SK-N-SH (cell line): Measurements from ENCODE around the gene DGKI. TPM values are rescaled to one million over a fixed set of nuclear protein-coding genes. Genes with fewer than 3 reads are reported as not detected.

Experiments used
- CTCF ChIA-PET: fragments of 300-600, 350-600 bp; formaldehyde crosslinking; extraction: SDS; loops from one replicate; lab custom pipeline; 2021; lab: Yijun Ruan, JAX
- POLR2A ChIA-PET: fragments of 350-600 bp; sonication (Branson Sonifier 250); formaldehyde crosslinking; extraction: SDS; loops from one replicate; lab custom pipeline; 2020; ENCODE audit warnings: antibody characterized with exemption, inconsistent platforms; lab: Yijun Ruan, JAX
- DNase-seq: peaks from one replicate; pipeline ENCODE4 v3.0.0; 2012
- H2AFZ ChIP-seq: fragments of 200-600 bp; sonication (generic); 2 replicates; pipeline ENCODE4 v1.8.1; 2016; ENCODE audit warnings: antibody characterized with exemption, mild to moderate bottlenecking, low read depth
- H3F3A ChIP-seq: fragments of 200-600 bp; sonication (generic); replicated peaks from 2 replicates; pipeline ENCODE3; 2016; ENCODE audit warnings: antibody characterized with exemption, mild to moderate bottlenecking; ENCODE audit not compliant: insufficient read depth
- H3K27ac ChIP-seq, 2 experiments: fragments of 200-500 bp in 1 of 2; fragments of 200-600 bp in 1 of 2; sonication (Bioruptor generic) in 1 of 2; sonication (generic), shearing (Covaris generic) in 1 of 2; 2 replicates each; pipeline versions ENCODE4 v1.5.1 to v1.6.1; 2014 to 2016; ENCODE audit warnings: low read depth in 2 of 2, inconsistent platforms in 1 of 2, low read length in 1 of 2, mild to moderate bottlenecking in 1 of 2, mixed read lengths in 1 of 2
- H3K27me3 ChIP-seq: fragments of 200-600 bp; sonication (generic), shearing (Covaris generic); 2 replicates; pipeline ENCODE4 v1.6.1; 2016; ENCODE audit warnings: mixed run types; ENCODE audit not compliant: insufficient read depth
- H3K36me3 ChIP-seq, 2 experiments: fragments of 200-500 bp in 1 of 2; fragments of 200-600 bp in 1 of 2; sonication (Bioruptor generic) in 1 of 2; sonication (generic) in 1 of 2; replicated peaks in 1 of 2; 2 replicates each; pipeline versions ENCODE3 to v1.5.1; 2014 to 2016; ENCODE audit warnings: low read length in 1 of 2, mild to moderate bottlenecking in 1 of 2; ENCODE audit not compliant: insufficient read depth in 2 of 2, control insufficient read depth in 1 of 2
- H3K4me1 ChIP-seq, 2 experiments: fragments of 200-500 bp in 1 of 2; fragments of 200-600 bp in 1 of 2; sonication (Bioruptor generic) in 1 of 2; sonication (generic), shearing (Covaris generic) in 1 of 2; 2 replicates each; pipeline versions ENCODE4 v1.5.1 to v1.6.1; 2014 to 2016; ENCODE audit warnings: low read depth in 1 of 2, low read length in 1 of 2, mixed run types in 1 of 2; ENCODE audit not compliant: insufficient read depth in 2 of 2, control insufficient read depth in 1 of 2
- H3K4me2 ChIP-seq: fragments of 200-600 bp; sonication (generic), shearing (Covaris generic); 2 replicates; pipeline ENCODE4 v1.6.1; 2017; ENCODE audit warnings: mixed run types
- H3K4me3 ChIP-seq, 2 experiments: fragments of 200-500 bp in 1 of 2; fragments of 200-600 bp in 1 of 2; sonication (Bioruptor generic) in 1 of 2; sonication (generic), shearing (Covaris generic) in 1 of 2; 2 replicates each; pipeline versions ENCODE4 v1.5.1 to v1.8.1; 2014 to 2016; ENCODE audit warnings: low read depth in 2 of 2, inconsistent platforms in 1 of 2, low read length in 1 of 2, mild to moderate bottlenecking in 1 of 2, mixed read lengths in 1 of 2, moderate library complexity in 1 of 2
- H3K79me2 ChIP-seq: fragments of 200-600 bp; sonication (generic); 2 replicates; pipeline ENCODE4 v1.8.1; 2017; ENCODE audit warnings: mild to moderate bottlenecking; ENCODE audit not compliant: insufficient read depth
- H3K9ac ChIP-seq: fragments of 200-600 bp; sonication (generic); 2 replicates; pipeline ENCODE4 v1.6.1; 2017; ENCODE audit warnings: mixed run types
- H3K9me2 ChIP-seq: fragments of 200-600 bp; sonication (generic); 2 replicates; pipeline ENCODE4 v1.6.1; 2017; ENCODE audit warnings: mixed run types
- H3K9me3 ChIP-seq: fragments of 200-600 bp; sonication (generic); 2 replicates; pipeline ENCODE4 v1.6.1; 2017; ENCODE audit warnings: mixed run types, mild to moderate bottlenecking, moderate library complexity
- H4K20me1 ChIP-seq: fragments of 200-600 bp; sonication (generic); 2 replicates; pipeline ENCODE4 v1.6.1; 2017; ENCODE audit warnings: mild to moderate bottlenecking, mixed run types; ENCODE audit not compliant: insufficient read depth
- EZH2phosphoT487 ChIP-seq: fragments of 200-600 bp; sonication (generic); IDR thresholded peaks from 2 replicates; pipeline ENCODE4 v1.6.1; 2017; ENCODE audit warnings: low read depth, mixed run types, mild to moderate bottlenecking, antibody characterized with exemption, moderate library complexity, borderline replicate concordance
- GATA2 ChIP-seq: sonication (generic); formaldehyde crosslinking; IDR thresholded peaks from 2 replicates; pipeline ENCODE4 v1.5.0; 2020; ENCODE audit warnings: mild to moderate bottlenecking, missing genetic modification reagents
- NFIC ChIP-seq: IDR thresholded peaks from 2 replicates; pipeline ENCODE4 v1.4.0; 2012; ENCODE audit warnings: borderline replicate concordance
- PBX3 ChIP-seq: IDR thresholded peaks from 2 replicates; pipeline ENCODE4; 2012
- POLR2AphosphoS5 ChIP-seq: IDR thresholded peaks from 2 replicates; pipeline ENCODE4 v1.6.1; 2012; ENCODE audit warnings: low read depth, low read length
- RCOR1 ChIP-seq: fragments of 150-350 bp; IDR thresholded peaks from 2 replicates; pipeline ENCODE4 v1.6.1; 2017; ENCODE audit warnings: antibody characterized with exemption, low read length
- TAF1 ChIP-seq: IDR thresholded peaks from 2 replicates; pipeline ENCODE4 v1.6.1; 2012; ENCODE audit warnings: low read depth, mild to moderate bottlenecking, low read length, moderate library complexity, borderline replicate concordance
- TCF12 ChIP-seq: IDR thresholded peaks from 2 replicates; pipeline ENCODE4 v1.4.0; 2012
- WGBS: methylation state at CpG from one replicate; pipeline ENCODE4 v1.1.6; 2017; ENCODE audit warnings: low lambda C conversion rate; 5-methylcytosine and 5-hydroxymethylcytosine counted together
- polyA plus RNA-seq, 3 experiments: library from polyadenylated mRNA; depleted of rRNA; stranded (reverse); fragments of >200 nt; gene quantifications; 2 replicates each; pipeline ENCODE4 v1.2.3, GENCODE V29; 2012
- TF ChIP-seq, protein P1 (sequence below): IDR thresholded peaks from 2 replicates; pipeline ENCODE4 v1.4.0; 2012; ENCODE audit warnings: low read depth, borderline replicate concordance
- TF ChIP-seq, protein P2 (sequence below): fragments of 150-350 bp; IDR thresholded peaks from 2 replicates; pipeline ENCODE4 v1.6.1; 2016; ENCODE audit warnings: mild to moderate bottlenecking, low read depth, low read length
- TF ChIP-seq, protein P3 (sequence below): fragments of 150-350 bp; IDR thresholded peaks from 2 replicates; pipeline ENCODE4 v1.6.1; 2017; ENCODE audit warnings: antibody characterized with exemption, low read length, low read depth, borderline replicate concordance
- TF ChIP-seq, protein P4 (sequence below): fragments of 200-600 bp; sonication (generic); IDR thresholded peaks from 2 replicates; pipeline ENCODE4 v1.6.1; 2017; ENCODE audit warnings: antibody characterized with exemption, mild to moderate bottlenecking, moderate library complexity

DGKI gene
- polyA plus RNA-seq, 1 of the 3 experiments (the other 2 are of a cell fraction): 1.3 TPM

DNA sequence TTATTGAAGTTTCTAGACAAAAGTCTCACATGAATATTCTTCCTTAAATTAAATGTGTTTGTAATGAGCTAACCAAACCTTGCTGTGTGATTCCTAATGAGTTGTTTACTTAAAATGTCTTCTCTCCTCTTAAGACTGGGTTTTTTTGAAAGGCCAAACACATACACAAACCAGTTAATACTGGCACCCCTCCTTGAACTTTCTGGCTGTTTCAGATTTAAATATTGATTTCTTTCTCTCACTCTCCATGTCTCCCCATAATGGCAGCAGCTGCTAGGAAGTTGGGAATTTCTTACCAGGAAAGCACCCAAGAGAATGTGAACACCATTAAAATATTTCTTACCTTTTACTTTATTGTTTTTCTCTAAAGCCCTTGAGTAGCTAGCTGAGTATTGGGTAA lies 491.8 kb downstream of the DGKI start:
- no peak overlapping the region for H3K27ac ChIP-seq
- POLR2A ChIA-PET: no interaction called here
- no peak overlapping the region for H3K4me3 ChIP-seq
- no peak overlapping the region for H3K9ac ChIP-seq
- H3K4me2 ChIP-seq: no peak overlapping the region
- no peak overlapping the region for H2AFZ ChIP-seq
- no peak for TF ChIP-seq TAF1
- TF ChIP-seq RCOR1: no peak
- TF ChIP-seq PBX3: no peak
- no peak for TF ChIP-seq GATA2 (CRISPR knock-in tag)
- TF ChIP-seq, protein P1, sequence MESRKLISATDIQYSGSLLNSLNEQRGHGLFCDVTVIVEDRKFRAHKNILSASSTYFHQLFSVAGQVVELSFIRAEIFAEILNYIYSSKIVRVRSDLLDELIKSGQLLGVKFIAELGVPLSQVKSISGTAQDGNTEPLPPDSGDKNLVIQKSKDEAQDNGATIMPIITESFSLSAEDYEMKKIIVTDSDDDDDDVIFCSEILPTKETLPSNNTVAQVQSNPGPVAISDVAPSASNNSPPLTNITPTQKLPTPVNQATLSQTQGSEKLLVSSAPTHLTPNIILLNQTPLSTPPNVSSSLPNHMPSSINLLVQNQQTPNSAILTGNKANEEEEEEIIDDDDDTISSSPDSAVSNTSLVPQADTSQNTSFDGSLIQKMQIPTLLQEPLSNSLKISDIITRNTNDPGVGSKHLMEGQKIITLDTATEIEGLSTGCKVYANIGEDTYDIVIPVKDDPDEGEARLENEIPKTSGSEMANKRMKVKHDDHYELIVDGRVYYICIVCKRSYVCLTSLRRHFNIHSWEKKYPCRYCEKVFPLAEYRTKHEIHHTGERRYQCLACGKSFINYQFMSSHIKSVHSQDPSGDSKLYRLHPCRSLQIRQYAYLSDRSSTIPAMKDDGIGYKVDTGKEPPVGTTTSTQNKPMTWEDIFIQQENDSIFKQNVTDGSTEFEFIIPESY: no peak
- TF ChIP-seq TCF12: no peak
- no peaks in the 10 kb centered on the region for H4K20me1 ChIP-seq
- H3K9me3 ChIP-seq: peaks cover 6% of the 10 kb centered on the region; the same call in 1 of the 2 replicates
- CTCF ChIA-PET: no interaction called here
- no peaks in the 10 kb centered on the region for H3K36me3 ChIP-seq
- H3F3A ChIP-seq: no peaks in the 10 kb centered on the region
- H3K4me1 ChIP-seq: peaks cover 0 to 6% of the 10 kb centered on the region in 2 experiments; a peak in 1 of 4 replicates
- H3K27me3 ChIP-seq: no peaks in the 10 kb centered on the region
- no peaks in the 10 kb centered on the region for H3K9me2 ChIP-seq
- no peak for DNase-seq
- no peaks in the 10 kb centered on the region for H3K79me2 ChIP-seq

GRCh38 chr7:137354396-137354795 lies 492.4 kb downstream of the DGKI start:
- H3K27me3 ChIP-seq: no peaks in the 10 kb centered on the region
- no peaks in the 10 kb centered on the region for H3K79me2 ChIP-seq
- H3K9me2 ChIP-seq: no peaks in the 10 kb centered on the region
- H3K4me3 ChIP-seq: no peak overlapping the region
- POLR2A ChIA-PET: no interaction called here
- H3K27ac ChIP-seq: no peak overlapping the region
- H3K9ac ChIP-seq: no peak overlapping the region
- CTCF ChIA-PET: no interaction called here
- no peak overlapping the region for H2AFZ ChIP-seq
- H3F3A ChIP-seq: no peaks in the 10 kb centered on the region
- no peak for DNase-seq
- H3K36me3 ChIP-seq: no peaks in the 10 kb centered on the region
- no peak overlapping the region for H3K4me2 ChIP-seq
- peaks cover 0 to 6% of the 10 kb centered on the region in 2 experiments; a peak in 1 of 4 replicates for H3K4me1 ChIP-seq
- TF ChIP-seq POLR2AphosphoS5: no peak
- TF ChIP-seq, protein P2, sequence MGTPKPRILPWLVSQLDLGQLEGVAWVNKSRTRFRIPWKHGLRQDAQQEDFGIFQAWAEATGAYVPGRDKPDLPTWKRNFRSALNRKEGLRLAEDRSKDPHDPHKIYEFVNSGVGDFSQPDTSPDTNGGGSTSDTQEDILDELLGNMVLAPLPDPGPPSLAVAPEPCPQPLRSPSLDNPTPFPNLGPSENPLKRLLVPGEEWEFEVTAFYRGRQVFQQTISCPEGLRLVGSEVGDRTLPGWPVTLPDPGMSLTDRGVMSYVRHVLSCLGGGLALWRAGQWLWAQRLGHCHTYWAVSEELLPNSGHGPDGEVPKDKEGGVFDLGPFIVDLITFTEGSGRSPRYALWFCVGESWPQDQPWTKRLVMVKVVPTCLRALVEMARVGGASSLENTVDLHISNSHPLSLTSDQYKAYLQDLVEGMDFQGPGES: no peak
- TF ChIP-seq, protein P3, sequence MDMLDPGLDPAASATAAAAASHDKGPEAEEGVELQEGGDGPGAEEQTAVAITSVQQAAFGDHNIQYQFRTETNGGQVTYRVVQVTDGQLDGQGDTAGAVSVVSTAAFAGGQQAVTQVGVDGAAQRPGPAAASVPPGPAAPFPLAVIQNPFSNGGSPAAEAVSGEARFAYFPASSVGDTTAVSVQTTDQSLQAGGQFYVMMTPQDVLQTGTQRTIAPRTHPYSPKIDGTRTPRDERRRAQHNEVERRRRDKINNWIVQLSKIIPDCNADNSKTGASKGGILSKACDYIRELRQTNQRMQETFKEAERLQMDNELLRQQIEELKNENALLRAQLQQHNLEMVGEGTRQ: no peak
- TF ChIP-seq, protein P4, sequence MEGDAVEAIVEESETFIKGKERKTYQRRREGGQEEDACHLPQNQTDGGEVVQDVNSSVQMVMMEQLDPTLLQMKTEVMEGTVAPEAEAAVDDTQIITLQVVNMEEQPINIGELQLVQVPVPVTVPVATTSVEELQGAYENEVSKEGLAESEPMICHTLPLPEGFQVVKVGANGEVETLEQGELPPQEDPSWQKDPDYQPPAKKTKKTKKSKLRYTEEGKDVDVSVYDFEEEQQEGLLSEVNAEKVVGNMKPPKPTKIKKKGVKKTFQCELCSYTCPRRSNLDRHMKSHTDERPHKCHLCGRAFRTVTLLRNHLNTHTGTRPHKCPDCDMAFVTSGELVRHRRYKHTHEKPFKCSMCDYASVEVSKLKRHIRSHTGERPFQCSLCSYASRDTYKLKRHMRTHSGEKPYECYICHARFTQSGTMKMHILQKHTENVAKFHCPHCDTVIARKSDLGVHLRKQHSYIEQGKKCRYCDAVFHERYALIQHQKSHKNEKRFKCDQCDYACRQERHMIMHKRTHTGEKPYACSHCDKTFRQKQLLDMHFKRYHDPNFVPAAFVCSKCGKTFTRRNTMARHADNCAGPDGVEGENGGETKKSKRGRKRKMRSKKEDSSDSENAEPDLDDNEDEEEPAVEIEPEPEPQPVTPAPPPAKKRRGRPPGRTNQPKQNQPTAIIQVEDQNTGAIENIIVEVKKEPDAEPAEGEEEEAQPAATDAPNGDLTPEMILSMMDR: no peak
- TF ChIP-seq EZH2phosphoT487: no peak
- peak; percentile 35; the same call in 1 of the 2 replicates for TF ChIP-seq NFIC
- peaks cover under 1% of the 10 kb centered on the region; the same call in 1 of the 2 replicates for H3K9me3 ChIP-seq
- WGBS: 66% methylated on average over 5 of the region's 5 CpGs
- no peaks in the 10 kb centered on the region for H4K20me1 ChIP-seq
